Retina (tissue), 1 donor: ENCODE results near the gene CLIC6.
"Not testable (repeated sequence)": the region's sequence is repeated elsewhere in the genome, so short reads cannot be mapped to it uniquely, and the experiment has no call there.

Experiments
- DNase-seq: peaks from one replicate; pipeline ENCODE4 v3.0.0-alpha.2; 2016

The CLIC6 gene

GRCh38 chr21:34653522-34653921 lies 15.3 kb upstream of the CLIC6 start:
- no peak for DNase-seq

DNA sequence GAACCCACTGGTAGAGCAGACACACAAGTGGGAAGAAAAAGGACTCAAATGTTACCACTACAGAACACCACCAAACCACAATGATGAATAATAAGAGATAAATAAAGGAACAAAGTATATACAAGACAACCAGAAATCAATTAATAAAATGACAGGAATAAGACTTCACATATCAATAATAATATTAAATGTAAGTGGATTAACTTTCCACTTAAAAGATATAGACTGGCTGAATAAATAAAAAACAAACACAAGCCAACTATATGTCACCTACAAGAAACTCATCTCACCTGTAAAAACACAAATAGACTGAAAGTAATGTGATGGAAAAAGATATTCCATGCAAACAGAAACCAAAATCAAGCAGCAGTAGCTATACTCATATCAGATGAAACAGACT lies 6.9 kb upstream of the CLIC6 start:
- DNase-seq = no peak

DNA sequence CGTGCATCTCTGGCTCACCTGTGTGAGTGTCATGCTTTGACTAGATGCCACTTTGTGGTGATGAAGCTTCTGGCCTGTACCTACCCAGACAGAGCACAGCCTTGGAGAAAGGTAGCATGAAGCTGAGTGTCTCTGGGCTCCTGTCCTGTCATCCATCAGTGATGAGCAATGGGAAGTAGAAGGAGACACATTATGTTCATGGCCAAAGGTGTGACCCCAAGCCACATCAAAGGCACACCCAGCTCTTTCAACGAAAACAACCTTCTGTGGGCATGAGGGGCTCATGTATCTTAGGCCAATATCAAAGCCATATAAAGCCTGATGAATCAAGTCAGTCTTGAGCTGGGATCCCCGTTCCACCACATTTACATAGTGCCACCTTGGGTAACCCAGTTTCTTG lies 1.0 kb upstream of the CLIC6 start:
- no peak for DNase-seq

- peak; percentile 72 for DNase-seq
Measured at GRCh38 chr21:34669149-34669879, 520 bp downstream of the CLIC6 start.

DNA sequence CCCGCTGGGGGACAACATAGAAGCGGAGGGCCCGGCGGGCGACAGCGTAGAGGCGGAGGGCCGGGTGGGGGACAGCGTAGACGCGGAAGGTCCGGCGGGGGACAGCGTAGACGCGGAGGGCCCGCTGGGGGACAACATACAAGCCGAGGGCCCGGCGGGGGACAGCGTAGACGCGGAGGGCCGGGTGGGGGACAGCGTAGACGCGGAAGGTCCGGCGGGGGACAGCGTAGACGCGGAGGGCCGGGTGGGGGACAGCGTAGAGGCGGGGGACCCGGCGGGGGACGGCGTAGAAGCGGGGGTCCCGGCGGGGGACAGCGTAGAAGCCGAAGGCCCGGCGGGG lies 1.1 kb downstream of the CLIC6 start:
- DNase-seq = not testable (repeated sequence)

DNA sequence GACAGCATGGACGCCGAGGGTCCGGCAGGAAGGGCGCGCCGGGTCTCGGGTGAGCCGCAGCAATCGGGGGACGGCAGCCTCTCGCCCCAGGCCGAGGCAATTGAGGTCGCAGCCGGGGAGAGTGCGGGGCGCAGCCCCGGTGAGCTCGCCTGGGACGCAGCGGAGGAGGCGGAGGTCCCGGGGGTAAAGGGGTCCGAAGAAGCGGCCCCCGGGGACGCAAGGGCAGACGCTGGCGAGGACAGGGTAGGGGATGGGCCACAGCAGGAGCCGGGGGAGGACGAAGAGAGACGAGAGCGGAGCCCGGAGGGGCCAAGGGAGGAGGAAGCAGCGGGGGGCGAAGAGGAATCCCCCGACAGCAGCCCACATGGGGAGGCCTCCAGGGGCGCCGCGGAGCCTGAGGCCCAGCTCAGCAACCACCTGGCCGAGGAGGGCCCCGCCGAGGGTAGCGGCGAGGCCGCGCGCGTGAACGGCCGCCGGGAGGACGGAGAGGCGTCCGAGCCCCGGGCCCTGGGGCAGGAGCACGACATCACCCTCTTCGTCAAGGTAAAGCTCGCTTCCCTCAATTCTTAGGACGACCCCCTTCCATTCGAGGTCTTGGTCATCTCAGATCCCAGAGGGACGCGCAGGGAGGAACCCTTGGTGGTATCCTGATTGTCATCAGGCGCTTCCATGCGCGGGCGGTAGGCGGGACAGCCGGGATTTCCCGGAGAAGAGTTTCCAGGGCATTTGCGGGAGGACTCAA lies 1.6 kb downstream of the CLIC6 start:
- DNase-seq = peak; percentile 72

- no peak for DNase-seq
Measured at GRCh38 chr21:34670962-34671348, 2.2 kb downstream of the CLIC6 start.

DNA sequence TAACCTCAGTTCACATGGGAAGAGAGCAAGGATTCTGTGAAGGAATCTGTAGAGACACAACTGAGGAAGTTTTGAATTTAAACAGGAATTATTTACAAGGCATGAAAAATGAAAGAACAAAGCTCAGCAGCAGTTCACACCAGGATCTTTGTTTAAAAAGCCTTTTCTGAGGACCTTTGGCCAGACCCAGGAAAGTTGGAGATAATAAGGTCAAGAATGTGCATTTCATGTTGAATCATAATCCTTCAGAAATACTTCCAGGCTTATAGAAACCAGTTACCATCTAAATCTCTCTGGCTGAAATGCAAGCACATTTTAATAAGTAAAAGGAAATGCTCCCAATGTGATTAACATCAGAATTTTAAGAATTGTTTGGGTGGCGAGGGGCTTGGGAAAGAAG lies 2.7 kb downstream of the CLIC6 start:
- DNase-seq = no peak

GRCh38 chr21:34671891-34672290 lies 3.1 kb downstream of the CLIC6 start:
- no peak for DNase-seq

DNA sequence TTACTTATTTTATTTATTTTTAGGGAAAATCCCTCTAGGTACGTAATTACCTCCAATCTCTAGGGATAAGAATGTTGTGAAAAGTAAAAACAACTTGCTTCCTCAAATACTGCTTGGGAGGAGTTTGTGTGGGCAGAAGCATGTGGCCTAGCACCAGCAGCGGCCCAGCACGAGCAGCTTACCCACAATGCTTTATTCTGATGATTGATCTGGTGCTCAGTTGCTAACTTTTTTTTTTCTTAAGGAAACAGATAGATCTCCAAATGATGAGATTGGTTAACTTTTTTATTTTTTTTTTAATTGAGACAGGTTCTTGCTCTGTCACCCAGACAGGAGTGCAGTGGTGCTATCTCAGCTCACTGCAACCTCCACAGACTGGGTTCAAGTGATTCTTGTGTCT lies 4.2 kb downstream of the CLIC6 start:
- DNase-seq = no peak

- no peak for DNase-seq
Measured at GRCh38 chr21:34674468-34674867, 5.7 kb downstream of the CLIC6 start.

GRCh38 chr21:34675871-34676270 lies 7.1 kb downstream of the CLIC6 start:
- DNase-seq = no peak

DNA sequence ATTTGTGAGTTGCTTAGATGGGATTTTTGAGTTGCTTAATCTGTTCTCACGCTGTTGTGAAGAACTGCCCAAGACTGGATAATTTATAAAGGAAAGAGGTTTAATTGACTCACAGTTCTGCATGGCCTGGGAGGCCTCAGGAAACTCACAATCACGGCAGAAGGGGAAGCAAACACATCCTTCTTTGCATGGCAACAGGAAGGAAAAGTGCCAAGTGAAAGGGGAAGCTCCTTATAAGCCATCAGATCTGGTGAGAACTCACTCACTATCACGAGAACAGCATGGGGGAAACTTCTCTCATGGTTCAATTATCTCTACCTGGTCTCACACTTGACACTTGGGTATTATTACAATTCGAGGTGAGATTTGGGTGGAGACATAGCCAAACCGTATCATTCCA lies 10.3 kb downstream of the CLIC6 start:
- no peak for DNase-seq

DNA sequence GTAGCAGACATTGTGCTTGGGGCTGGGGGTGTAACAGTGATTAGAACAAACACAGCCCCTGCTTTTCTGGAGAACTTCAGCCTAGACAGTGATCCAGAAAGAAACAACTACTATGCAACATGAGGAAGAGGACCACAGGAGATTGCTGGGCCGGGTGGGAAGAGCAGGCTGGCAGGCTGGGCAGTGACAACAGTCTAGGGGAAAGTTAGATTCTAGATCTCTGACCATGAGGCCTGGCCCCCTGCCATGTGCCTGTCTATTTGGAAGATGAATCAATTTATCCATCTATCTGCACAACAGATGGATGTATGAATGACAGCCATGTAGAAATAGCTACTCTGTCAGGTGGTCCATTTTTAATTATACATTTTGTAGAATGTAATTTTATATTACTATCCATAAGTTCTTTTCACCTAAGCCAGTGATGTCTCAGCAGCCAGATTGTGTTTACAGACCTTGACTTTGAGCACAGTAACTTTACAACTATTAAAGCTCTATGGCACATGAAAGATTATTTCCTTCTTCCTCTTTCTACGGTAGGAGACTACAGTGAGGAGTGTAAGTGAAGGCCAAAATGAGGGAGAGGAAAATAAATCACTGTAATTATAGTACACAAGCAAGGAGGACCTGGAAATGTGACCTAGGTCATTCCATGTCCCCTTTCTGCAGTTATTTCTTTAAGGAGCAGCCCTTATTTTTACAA lies 15.5 kb downstream of the CLIC6 start:
- no peak for DNase-seq

GRCh38 chr21:34687065-34687464 lies 18.3 kb downstream of the CLIC6 start:
- DNase-seq = no peak

DNA sequence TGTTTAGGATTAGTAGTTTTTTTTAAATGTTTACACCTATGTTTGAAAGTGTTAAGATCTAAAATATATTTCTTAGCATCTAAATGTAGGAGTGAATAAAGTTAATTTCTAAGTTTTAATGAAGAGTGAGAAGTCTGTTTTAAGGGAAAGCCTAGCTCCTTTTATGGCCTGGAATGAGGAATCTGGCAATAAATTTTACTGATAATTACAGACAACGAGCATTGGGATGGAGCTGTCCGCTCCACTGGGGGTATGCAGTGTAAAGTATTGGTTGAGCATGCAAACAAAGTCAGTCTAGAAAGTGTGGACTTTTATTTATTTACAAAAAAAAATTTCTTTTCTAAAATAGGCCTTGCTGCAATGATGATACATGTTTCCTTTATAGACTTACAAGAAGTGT lies 19.0 kb downstream of the CLIC6 start:
- no peak for DNase-seq

GRCh38 chr21:34688145-34688544 lies 19.4 kb downstream of the CLIC6 start:
- peak; percentile 80 for DNase-seq

GRCh38 chr21:34688715-34689114 lies 19.9 kb downstream of the CLIC6 start:
- no peak for DNase-seq

- DNase-seq = peak; percentile 58
Measured at GRCh38 chr21:34690041-34690792, 21.4 kb downstream of the CLIC6 start.

DNA sequence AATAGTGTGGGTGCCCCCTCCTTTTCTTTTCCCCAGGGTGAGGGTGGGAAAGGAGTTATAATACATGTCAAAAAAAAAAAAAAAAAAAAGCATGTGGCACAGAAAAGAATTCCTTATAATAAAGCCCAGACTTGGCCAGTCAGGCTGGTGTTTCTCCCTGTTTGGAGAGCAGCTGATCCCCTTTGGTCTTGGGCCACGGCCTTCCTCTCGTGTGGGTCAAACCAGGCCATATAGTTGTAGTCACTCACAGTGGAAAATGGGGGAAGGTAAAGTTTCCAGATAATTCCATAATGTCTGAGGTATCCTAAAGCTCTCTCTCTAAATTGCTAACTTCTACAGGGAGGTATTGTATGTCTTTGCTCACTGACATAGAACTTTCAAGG lies 22.0 kb downstream of the CLIC6 start:
- DNase-seq = no peak

- no peak for DNase-seq
Measured at GRCh38 chr21:34691390-34692032, 22.7 kb downstream of the CLIC6 start.

GRCh38 chr21:34692458-34693020 lies 23.7 kb downstream of the CLIC6 start:
- no peak for DNase-seq
